ENCODE data around the gene MPZL3.

MPZL3 gene

DNA sequence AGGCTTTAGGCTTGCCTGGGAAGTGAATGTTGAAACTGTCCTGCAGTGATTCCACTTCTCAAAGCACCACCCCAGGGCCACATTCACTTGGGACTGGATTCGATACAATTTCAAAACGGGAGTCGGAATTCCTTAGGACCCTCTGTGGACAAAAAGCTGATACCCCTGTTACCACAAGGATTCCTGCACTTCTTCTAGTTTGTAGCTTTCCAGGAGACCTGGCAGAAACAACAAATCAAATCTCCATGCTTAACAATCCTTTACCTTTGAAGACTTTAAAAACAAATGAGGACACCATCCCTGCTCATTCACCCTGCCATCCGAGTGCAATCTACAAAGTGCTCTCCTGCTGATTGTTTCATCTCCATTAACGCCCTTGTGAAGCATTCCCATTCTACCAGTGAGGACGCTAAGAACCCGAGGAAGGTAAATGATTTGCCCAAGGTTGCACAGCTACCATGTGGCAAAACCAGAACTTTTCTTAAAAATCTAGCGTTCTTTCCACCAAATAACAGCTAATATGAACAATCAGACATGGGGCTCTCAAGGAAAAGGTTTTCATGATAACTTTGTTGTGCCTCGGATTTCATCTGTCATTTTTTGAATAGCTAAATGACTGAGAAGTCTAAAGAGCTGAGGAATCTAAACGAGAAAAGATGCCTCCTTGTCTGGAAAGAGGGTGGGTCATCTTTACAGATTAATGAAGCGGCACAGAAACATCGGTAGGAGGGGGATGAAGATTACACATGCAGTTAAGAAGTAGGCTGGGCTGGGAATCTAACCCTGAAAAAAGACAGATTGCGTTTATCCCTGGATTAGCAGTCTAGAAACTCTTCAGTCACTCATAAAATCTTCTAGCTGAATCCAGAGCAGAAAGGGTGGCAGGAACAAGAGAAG is 12.7 kb upstream of the MPZL3 start:
- no peak for DNase-seq

- DNase-seq, result no peak
These were observed 11.8 kb upstream of the MPZL3 start, which contains the start of gene MPZL2 for GRCh38 chr11:118263695-118264568. TSS of gene MPZL2 (minus strand) at chr11:118264297. CDS start at chr11:118264153, 144 bp downstream.

- no peak for DNase-seq
These were observed 10.9 kb upstream of the MPZL3 start for GRCh38 chr11:118263112-118263511.

DNA sequence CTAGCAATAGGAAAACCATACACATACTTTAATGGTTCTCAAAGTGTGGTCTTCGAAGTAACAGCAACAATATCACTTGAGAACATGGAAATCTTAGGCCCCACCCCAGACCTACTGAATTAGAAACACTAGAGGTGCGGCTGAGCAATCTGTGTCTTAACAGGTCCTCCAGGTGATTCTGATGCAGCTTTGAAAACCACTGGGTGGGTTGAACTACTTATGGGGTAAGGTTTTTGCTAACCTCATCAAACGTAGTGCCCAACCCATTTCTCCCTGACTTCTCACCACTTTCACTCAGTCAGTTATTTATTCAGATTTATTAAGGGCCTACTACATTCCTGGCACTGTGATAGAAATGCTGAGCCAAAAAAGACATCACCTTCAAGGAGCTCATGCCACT is 8.2 kb upstream of the MPZL3 start:
- no peak for DNase-seq

DNA sequence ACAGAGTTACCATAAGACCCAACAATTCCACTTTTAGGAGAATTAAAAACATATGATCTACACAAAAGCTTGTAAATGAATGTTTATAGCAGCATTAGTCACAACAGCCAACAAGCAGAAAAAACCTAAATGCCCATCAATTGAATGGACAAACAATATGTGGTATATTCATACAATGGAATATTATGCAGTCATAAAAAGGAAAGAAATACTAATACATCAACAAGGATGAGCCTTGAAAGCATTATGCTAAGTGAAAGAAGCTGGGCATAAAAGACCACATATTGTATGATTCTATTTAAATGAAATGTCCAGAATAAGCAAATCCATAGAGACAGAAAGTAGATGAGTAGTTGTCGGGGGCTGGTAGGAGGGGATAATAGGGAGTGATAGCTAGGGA is 7.0 kb upstream of the MPZL3 start:
- DNase-seq, result no peak

GRCh38 chr11:118258410-118258809 is 6.2 kb upstream of the MPZL3 start:
- no peak for DNase-seq

DNA sequence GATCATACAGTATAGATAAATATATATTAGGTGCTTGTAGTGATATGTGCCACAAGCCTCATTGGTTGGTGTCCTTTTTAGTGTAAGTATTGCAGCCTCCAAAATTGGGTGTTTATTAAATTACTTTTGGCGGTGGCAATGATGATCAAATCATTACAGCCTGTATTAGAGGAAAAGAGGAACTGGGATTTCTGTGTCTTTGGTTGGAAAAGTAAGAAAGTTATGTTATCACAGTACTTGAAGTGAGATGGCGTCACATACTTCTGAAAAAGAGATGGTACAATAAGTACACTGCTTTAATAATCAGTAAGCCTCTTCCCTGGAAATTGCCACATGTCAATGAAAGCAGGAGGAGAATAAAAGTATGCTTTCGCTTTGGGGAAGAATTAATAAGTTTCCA is 523 bp upstream of the MPZL3 start:
- no peak for DNase-seq

GRCh38 chr11:118247041-118247440 is 5.1 kb downstream of the MPZL3 start:
- DNase-seq, result no peak

- no peak for DNase-seq
These were observed 6.1 kb downstream of the MPZL3 start for GRCh38 chr11:118245936-118246562.

DNA sequence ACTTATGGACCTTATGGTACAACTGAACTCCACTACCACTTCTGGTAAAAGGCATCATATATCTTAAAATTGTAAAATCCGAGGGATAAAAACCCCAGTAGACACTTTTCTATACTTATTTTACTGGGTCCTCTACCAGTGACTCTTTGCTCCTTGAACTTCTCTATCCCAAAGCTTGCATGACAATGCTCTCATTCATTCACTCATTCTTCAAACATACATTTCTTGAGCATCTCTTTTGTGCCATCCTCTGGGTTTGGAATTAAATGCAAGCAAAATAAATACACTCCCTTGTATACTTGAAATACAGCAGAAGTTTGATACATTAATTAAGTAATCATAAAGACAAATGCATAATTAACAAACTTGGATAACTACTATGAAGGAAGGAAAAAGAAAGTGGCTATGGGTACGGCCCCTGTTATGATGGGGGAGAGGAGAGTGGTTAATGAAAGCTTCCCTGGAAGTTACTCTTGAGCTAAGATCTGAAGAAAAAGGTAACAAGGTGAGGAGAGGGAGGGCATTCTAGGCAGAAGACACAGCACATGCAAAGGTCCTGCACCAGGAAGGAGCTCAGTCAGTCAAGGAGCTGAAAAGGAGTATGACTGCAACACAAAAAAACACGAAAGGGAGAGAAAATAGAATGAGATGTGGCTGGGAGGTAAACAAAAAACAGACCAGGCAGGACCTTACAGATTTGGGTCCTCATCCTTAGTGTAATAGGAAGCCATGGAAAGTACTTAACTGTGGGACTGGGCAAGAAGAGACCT is 8.0 kb downstream of the MPZL3 start:
- no peak for DNase-seq

DNA sequence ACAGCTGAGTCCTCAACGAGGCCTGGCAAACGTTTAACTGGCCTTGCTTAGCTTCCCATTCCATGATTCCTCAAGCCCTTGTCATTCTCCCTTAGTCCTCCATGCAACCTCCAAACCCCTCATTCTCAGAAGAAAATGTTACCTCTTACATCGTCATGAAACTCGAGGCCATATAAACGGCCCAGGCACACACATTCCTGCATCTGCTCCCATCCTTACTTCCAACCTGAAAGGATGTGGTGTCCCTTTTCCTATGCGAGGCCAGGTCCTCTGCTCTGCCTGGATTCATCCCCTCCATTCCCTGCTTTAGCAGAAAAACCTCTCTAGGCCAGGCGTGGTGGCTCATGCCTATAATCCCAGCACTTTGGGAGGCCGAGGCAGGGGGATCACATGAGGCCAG is 9.0 kb downstream of the MPZL3 start:
- DNase-seq, result no peak

- DNase-seq, result no peak
These were observed 10.4 kb downstream of the MPZL3 start for GRCh38 chr11:118241764-118242098.

- DNase-seq, result peak; percentile 91
These were observed 11.0 kb downstream of the MPZL3 start for GRCh38 chr11:118240999-118241763.

- no peak for DNase-seq
These were observed 12.5 kb downstream of the MPZL3 start for GRCh38 chr11:118239509-118240205.

- DNase-seq, result peak; percentile 45
These were observed 13.2 kb downstream of the MPZL3 start for GRCh38 chr11:118238929-118239328.

GRCh38 chr11:118238421-118238820 is 13.7 kb downstream of the MPZL3 start:
- no peak for DNase-seq

DNA sequence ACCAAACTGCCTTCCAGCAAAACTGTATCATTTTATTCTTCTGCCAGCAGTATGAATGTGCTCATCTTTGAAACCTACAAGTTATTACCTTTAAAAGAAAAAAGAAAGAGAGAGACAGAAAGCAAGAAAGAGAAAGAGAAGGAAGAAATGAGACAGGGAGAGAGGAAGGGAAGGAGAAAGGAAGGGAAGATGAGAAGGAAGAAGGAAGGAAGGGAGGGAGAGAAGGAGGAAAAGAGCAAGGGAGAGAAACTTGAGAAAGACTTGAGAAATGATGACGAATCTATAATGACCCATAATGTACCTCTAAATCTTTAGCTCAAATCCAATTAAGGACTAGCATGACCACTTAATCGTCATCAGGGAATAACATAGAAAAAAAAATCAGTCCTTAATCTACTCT is 16.0 kb downstream of the MPZL3 start:
- DNase-seq, result no peak

DNA sequence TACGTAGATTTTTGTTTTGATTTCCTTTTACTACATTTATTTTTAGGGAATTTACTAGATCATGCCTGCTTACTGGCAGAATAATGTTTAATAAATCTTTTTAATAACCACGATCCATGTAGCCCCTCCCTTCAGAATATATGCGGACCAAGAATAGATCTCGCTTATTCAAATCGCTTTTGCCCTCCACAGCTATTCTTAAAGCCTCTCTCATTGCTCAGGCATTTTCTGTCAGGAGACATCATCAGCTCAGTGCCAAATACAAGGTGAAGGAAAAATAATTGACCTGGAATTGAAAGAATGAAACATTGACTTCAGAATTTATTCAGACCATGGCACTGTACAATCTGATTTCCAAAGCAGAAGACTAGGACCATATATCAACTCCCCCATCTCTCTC is 17.3 kb downstream of the MPZL3 start:
- no peak for DNase-seq

GRCh38 chr11:118233850-118234249 is 18.3 kb downstream of the MPZL3 start:
- no peak for DNase-seq

DNA sequence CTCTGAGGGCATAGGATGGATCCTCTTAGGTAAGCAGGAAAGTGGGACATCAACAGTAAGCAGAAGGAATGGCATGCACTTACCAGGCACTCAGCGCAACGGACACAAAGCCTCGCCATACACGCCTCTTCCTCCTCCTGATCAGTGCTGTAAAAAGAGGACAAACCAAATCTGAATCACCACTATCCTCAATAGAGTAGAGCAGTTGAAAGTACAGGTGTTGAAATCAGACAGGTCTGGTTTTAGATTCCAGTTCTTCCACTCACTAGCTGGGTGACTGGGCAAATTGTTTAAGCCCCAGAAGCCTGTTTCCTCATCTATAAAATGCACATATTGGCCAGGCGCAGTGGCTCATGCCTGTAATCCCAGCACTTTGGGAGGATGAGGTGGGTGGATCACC is 18.8 kb downstream of the MPZL3 start:
- DNase-seq, result no peak

- DNase-seq, result no peak
These were observed 19.5 kb downstream of the MPZL3 start for GRCh38 chr11:118232659-118233058.
